ENCODE measurements around the gene REXO2. TPM values are rescaled to one million over a fixed set of nuclear protein-coding genes. Genes with fewer than 3 reads are reported as not detected.

REXO2 gene
- total RNA-seq, 2 donors from 2014 or later: 69.8 to 89.9 TPM

DNA sequence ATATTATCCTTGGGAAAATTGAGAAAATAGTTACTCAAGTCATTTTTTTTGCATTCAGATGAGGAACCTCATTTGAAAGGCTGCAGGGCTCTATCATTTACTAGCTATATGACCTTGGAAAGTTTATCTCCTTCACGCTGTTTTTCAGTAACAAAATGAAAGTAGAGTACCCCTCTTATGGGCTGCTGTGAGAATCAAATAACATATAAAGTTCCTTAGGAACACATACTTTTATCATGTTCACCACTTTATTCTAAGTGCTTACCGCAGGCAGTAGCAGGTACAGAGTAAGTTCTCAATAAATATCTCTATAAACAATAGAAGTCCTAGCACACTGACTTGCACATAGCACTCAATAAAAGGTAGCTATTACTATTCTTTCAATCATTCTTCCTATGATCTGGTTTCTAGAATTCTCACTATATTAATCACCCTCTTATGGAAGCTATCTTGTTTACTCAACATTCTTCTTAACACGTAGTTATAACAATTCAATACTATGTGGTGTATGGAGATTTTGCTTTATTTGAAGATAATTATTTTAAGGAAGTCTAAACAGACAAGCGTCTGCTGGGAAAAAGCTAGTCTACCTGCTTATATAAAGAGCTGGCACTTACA lies 40.9 kb upstream of the REXO2 start:
- H3K9me3 Mint-ChIP-seq: peaks cover 5% of the 10 kb centered on the region

DNA sequence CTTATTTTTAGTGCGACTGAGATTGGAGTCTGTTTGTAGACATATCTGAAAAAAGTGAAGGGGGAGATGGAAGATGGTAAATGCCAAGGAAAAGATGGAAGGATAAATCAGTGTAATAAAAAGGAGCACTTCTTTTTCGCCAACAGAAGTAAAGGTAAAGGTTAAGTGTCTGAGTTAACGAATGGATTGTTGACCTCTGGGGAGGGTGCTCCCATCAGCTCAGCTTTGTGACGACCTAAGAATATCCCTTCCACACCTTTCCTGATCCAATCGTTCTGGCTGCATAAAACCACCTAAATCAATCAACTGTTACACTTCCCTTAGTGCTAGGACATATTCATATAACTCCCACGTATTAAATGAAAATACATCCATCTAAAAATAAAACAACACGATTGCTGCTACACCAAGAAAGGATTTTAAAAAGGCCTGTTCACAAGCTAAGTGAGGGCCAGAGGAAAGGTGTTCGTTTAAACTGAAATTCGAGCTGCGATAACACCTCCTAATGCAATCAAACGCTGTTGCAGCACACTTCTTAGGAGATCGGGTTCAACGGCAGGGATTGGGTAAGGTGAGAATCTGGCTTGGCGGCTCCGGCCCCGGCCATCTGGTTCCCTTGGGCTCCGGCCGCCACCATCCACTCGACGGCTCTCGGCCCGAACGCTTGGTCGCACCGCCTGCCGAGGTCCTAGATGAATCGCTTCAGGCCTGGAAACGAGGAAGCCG lies 39.6 kb upstream of the REXO2 start:
- H3K4me3 ChIP-seq (ENCODE audit: low read length): peak overlapping the region; percentile 100
- no peaks in the 10 kb centered on the region for H3K4me1 ChIP-seq (ENCODE audit: control insufficient read depth, insufficient read depth, low read length)
- Mint-ChIP-seq H3K9me3 (peaks cover 4% of the 10 kb centered on the region), H3K27me3 (ENCODE audit: insufficient read depth) (no peaks in the 10 kb centered on the region), H3K4me1 (peaks cover 24% of the 10 kb centered on the region), H3K36me3 (ENCODE audit: low read depth) (peaks cover 16% of the 10 kb centered on the region), H3K27ac (peak overlapping the region; percentile 100), H3K4me3 (peak overlapping the region; percentile 96)
- H3K27me3 ChIP-seq (ENCODE audit: control insufficient read depth, insufficient read depth, low read length, poor library complexity, severe bottlenecking): no peaks in the 10 kb centered on the region
- peak overlapping the region; percentile 98 for H3K9ac ChIP-seq (ENCODE audit: extremely low read depth, low read length, poor library complexity, severe bottlenecking)
- peak; percentile 91 for DNase-seq
- 2 to 6% methylated on average over 18 to 29 of the region's 29 CpGs for WGBS, 2 experiments (ENCODE audit: insufficient coverage in 1 of 2, insufficient read length in 1 of 2)
- H3K9me3 ChIP-seq (ENCODE audit: control insufficient read depth, low read length): peaks cover 5% of the 10 kb centered on the region
- H3K27ac ChIP-seq (ENCODE audit: low read depth, low read length): peak overlapping the region; percentile 98
- peaks cover 24% of the 10 kb centered on the region for H3K36me3 ChIP-seq (ENCODE audit: control insufficient read depth, insufficient read depth, low read length)
- TF ChIP-seq, protein P1, sequence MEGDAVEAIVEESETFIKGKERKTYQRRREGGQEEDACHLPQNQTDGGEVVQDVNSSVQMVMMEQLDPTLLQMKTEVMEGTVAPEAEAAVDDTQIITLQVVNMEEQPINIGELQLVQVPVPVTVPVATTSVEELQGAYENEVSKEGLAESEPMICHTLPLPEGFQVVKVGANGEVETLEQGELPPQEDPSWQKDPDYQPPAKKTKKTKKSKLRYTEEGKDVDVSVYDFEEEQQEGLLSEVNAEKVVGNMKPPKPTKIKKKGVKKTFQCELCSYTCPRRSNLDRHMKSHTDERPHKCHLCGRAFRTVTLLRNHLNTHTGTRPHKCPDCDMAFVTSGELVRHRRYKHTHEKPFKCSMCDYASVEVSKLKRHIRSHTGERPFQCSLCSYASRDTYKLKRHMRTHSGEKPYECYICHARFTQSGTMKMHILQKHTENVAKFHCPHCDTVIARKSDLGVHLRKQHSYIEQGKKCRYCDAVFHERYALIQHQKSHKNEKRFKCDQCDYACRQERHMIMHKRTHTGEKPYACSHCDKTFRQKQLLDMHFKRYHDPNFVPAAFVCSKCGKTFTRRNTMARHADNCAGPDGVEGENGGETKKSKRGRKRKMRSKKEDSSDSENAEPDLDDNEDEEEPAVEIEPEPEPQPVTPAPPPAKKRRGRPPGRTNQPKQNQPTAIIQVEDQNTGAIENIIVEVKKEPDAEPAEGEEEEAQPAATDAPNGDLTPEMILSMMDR (conservative IDR thresholded peaks at IDR 0.05): no peak

More for the DNA sequence above, 40.9 kb upstream of the REXO2 start:
- WGBS, 2 experiments (ENCODE audit: insufficient coverage in 1 of 2, insufficient read length in 1 of 2): 75 to 79% methylated on average over 2 to 3 of the region's 4 CpGs
- no peak for DNase-seq
- Histone ChIP-seq H3K4me1 (ENCODE audit: control insufficient read depth, insufficient read depth, low read length) (no peaks in the 10 kb centered on the region), H3K9ac (ENCODE audit: extremely low read depth, low read length, poor library complexity, severe bottlenecking) (no peak overlapping the region), H3K9me3 (ENCODE audit: control insufficient read depth, low read length) (peaks cover 6% of the 10 kb centered on the region), H3K27me3 (ENCODE audit: control insufficient read depth, insufficient read depth, low read length, poor library complexity, severe bottlenecking) (no peaks in the 10 kb centered on the region), H3K4me3 (ENCODE audit: low read length) (peak overlapping the region; percentile 100), H3K27ac (ENCODE audit: low read depth, low read length) (no peak overlapping the region), H3K36me3 (ENCODE audit: control insufficient read depth, insufficient read depth, low read length) (peaks cover 13% of the 10 kb centered on the region)
- TF ChIP-seq, protein P1 (conservative IDR thresholded peaks at IDR 0.05): no peak
- peaks cover 10% of the 10 kb centered on the region for H3K36me3 Mint-ChIP-seq (ENCODE audit: low read depth)
- H3K27ac Mint-ChIP-seq: peak overlapping the region; percentile 100
- no peaks in the 10 kb centered on the region for H3K27me3 Mint-ChIP-seq (ENCODE audit: insufficient read depth)
- peak overlapping the region; percentile 96 for H3K4me3 Mint-ChIP-seq
- peaks cover 20% of the 10 kb centered on the region for H3K4me1 Mint-ChIP-seq

DNA sequence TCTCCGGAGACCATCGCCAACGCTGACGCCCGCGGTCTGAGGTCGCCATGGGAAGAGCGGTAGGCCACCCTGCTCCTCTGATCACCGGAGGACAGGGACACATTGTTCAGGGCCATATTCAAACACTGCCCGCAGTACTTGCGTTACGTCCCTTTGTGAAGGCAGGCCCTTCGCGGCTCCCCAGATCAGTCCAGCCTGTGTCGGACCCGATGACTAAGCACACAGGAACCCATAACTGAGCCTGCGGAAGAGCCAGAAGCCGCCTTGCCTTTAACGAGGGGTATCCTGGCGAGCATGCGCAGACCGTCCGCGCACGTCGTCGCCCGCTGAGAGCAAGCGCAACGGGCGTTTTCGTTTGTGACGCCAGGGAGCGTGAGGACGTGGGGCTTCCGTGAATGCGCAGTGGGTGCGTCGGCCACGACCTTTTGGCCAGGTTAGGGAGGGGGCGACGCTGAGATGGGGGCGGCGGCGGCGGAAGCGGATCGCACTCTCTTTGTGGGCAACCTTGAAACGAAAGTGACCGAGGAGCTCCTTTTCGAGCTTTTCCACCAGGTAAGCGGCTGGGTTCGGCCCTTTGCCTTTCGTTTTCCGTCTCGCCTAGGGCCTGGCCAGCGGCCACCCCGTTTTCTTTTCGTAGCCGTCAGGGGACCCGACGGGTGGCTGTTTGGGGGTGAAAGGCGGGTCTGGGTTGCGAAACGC lies 38.9 kb upstream of the REXO2 start, which contains the start of the genes C11orf71 and RBM7:
Gene C11orf71 (minus strand): TSS at position 296 of the 699 bp plus-strand sequence. CDS start 180 bp downstream, at position 116.
Gene RBM7 (plus strand): TSS at position 451 of the 699 bp plus-strand sequence. CDS start 6 bp downstream, at position 457.
- peak within 1 kb of the TSS; percentile 98 for H3K27ac ChIP-seq (ENCODE audit: low read depth, low read length)
- no peaks in the 10 kb centered on the region for H3K27me3 Mint-ChIP-seq (ENCODE audit: insufficient read depth)
- H3K27me3 ChIP-seq (ENCODE audit: control insufficient read depth, insufficient read depth, low read length, poor library complexity, severe bottlenecking): no peaks in the 10 kb centered on the region
- H3K9me3 Mint-ChIP-seq: no peaks in the 10 kb centered on the region
- H3K9me3 ChIP-seq (ENCODE audit: control insufficient read depth, low read length): no peaks in the 10 kb centered on the region
- H3K4me3 Mint-ChIP-seq: peak within 1 kb of the TSS; percentile 96
- H3K36me3 Mint-ChIP-seq (ENCODE audit: low read depth): peaks cover 19% of the 10 kb centered on the region
- H3K9ac ChIP-seq (ENCODE audit: extremely low read depth, low read length, poor library complexity, severe bottlenecking): peak within 1 kb of the TSS; percentile 98
- peak within 1 kb of the TSS; percentile 100 for H3K4me3 ChIP-seq (ENCODE audit: low read length)
- peaks cover 31% of the 10 kb centered on the region for H3K36me3 ChIP-seq (ENCODE audit: control insufficient read depth, insufficient read depth, low read length)
- 0% methylated on average over 47 to 65 of the region's 65 CpGs for WGBS, 2 experiments (ENCODE audit: insufficient coverage in 1 of 2, insufficient read length in 1 of 2)
- H3K4me1 Mint-ChIP-seq: peaks cover 26% of the 10 kb centered on the region
- TF ChIP-seq, protein P1 (conservative IDR thresholded peaks at IDR 0.05): peak; percentile 38
- peak; percentile 98 for DNase-seq
- peak within 1 kb of the TSS; percentile 100 for H3K27ac Mint-ChIP-seq
- H3K4me1 ChIP-seq (ENCODE audit: control insufficient read depth, insufficient read depth, low read length): no peaks in the 10 kb centered on the region
